ENCODE data around the gene RNF144B. TPM values are rescaled to one million over a fixed set of nuclear protein-coding genes. Genes with fewer than 3 reads are reported as not detected.

Gene RNF144B
- total and polyA plus RNA-seq, 9 of the 15 experiments (the other 6 are each of a cell fraction or from before 2014, with no cell fraction given), result 0.01 TPM; not detected in 8

GRCh38 chr6:18498408-18498807 is 111.3 kb downstream of the RNF144B start:
- DNase-seq (ENCODE audit: extremely low read depth in 1 of 4, low spot score in 3 of 4) (no peak), ATAC-seq (no peak), FAIRE-seq (no peak)
- TF ChIP-seq, protein P1, sequence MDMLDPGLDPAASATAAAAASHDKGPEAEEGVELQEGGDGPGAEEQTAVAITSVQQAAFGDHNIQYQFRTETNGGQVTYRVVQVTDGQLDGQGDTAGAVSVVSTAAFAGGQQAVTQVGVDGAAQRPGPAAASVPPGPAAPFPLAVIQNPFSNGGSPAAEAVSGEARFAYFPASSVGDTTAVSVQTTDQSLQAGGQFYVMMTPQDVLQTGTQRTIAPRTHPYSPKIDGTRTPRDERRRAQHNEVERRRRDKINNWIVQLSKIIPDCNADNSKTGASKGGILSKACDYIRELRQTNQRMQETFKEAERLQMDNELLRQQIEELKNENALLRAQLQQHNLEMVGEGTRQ (CRISPR knock-in tag; IDR thresholded peaks at IDR 0.05), result no peak
- BruUV-seq (replicated peaks), result no TSS peak
- Histone ChIP-seq H4K20me1 (replicated peaks; ENCODE audit: control insufficient read depth, insufficient read depth, low read length) (no peaks in the 10 kb centered on the region), H3K27me3 (ENCODE audit: control insufficient read depth in 2 of 2, insufficient read depth in 2 of 2, low read length in 2 of 2) (peaks cover 0 to 2% of the 10 kb centered on the region in 2 experiments; a peak in 1 of 5 replicates), H3K4me1 (replicated peaks in 1 of 2; ENCODE audit: control insufficient read depth in 2 of 2, insufficient read depth in 2 of 2, low read length in 2 of 2) (no peaks in the 10 kb centered on the region), H3K4me2 (ENCODE audit: insufficient read depth, low read length) (no peak overlapping the region), H3K79me2 (ENCODE audit: control insufficient read depth, insufficient read depth, low read length) (no peaks in the 10 kb centered on the region), H3K9ac (ENCODE audit: insufficient read depth in 1 of 2, low read depth in 2 of 2, low read length in 2 of 2) (no peak overlapping the region), H3K9me1 (ENCODE audit: control insufficient read depth, insufficient read depth, low read length) (no peaks in the 10 kb centered on the region), H3K9me3 (replicated peaks; ENCODE audit: control insufficient read depth, insufficient read depth, low read depth, low read length) (no peaks in the 10 kb centered on the region), H2AFZ (ENCODE audit: low read depth, low read length) (no peak overlapping the region), H3K4me3 (no peak overlapping the region), H3K36me3 (ENCODE audit: control insufficient read depth, insufficient read depth, low read length) (no peaks in the 10 kb centered on the region), H3K27ac (ENCODE audit: extremely low read depth, low read depth, low read length) (no peak overlapping the region)
- intact Hi-C loops (cut with micrococcal nuclease), result no loop called here
- in situ Hi-C loops (cut with MboI), result no loop called here
- POLR2A ChIA-PET, result no interaction called here
- WGBS (ENCODE audit: insufficient coverage, low coverage, missing lambda C conversion rate), result 3% methylated on average over 2 of the region's 2 CpGs
- CTCF ChIA-PET (ENCODE audit: low intra/inter-chr PET ratio), result no interaction called here

DNA sequence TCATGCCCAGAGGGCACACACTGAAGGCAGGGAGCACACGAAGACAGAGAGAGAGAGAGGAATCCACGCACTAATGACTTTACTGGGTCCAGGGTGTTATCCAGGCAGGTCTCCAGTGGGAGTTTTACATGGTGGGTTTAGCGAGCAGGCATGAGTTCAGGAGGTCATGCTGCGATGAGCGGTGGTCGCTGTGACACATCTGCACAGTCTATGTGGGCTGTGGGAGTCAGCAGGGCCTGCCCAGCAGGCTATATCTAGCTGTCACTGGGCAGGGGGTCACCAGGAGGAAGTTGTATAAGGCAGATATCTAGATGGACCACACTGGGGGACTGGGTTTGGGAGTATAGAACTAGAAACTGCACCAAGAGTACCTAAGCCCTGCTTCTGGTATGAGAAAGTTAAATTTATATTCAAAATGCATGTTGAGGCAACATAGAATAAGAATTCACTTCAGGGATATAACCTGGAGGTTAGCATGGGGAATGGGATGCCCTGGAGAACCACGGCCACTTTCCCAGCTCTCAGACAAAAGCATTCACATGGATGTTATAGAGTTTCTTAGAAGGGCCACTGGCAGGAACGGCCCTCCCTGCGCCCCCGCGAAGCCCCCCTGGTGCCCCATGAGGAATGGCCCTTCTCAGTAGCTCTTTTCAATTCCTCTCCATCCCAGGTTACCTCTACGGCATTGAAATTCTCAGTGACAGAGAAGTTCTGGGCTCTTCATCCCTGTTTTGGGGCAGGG is 113.9 kb downstream of the RNF144B start:
- ChIA-PET POLR2A (interaction anchor here (0.7 to 1.1 kb wide), 3 partner anchors 12 to 410 kb away, joined by 3 to 4 read pairs (median 4); no protein-coding TSS in a partner anchor), CTCF (ENCODE audit: low intra/inter-chr PET ratio) (interaction anchor here (0.5 kb wide), 1 partner anchor 180 kb away, joined by 3 read pairs; no protein-coding TSS in a partner anchor)
- in situ Hi-C loops (cut with MboI), result no loop called here
- DNase-seq (ENCODE audit: extremely low read depth in 1 of 4, low spot score in 3 of 4), result no peak
- Histone ChIP-seq H4K20me1 (replicated peaks; ENCODE audit: control insufficient read depth, insufficient read depth, low read length) (no peaks in the 10 kb centered on the region), H2AFZ (ENCODE audit: low read depth, low read length) (no peak overlapping the region), H3K79me2 (ENCODE audit: control insufficient read depth, insufficient read depth, low read length) (no peaks in the 10 kb centered on the region), H3K9me3 (replicated peaks; ENCODE audit: control insufficient read depth, insufficient read depth, low read depth, low read length) (no peaks in the 10 kb centered on the region), H3K9me1 (ENCODE audit: control insufficient read depth, insufficient read depth, low read length) (no peaks in the 10 kb centered on the region), H3K4me1 (replicated peaks in 1 of 2; ENCODE audit: control insufficient read depth in 2 of 2, insufficient read depth in 2 of 2, low read length in 2 of 2) (peaks cover 0 to 1% of the 10 kb centered on the region in 2 experiments; a peak in 1 of 5 replicates), H3K27ac (ENCODE audit: extremely low read depth, low read depth, low read length) (no peak overlapping the region), H3K36me3 (ENCODE audit: control insufficient read depth, insufficient read depth, low read length) (no peaks in the 10 kb centered on the region), H3K4me2 (ENCODE audit: insufficient read depth, low read length) (no peak overlapping the region), H3K9ac (ENCODE audit: insufficient read depth in 1 of 2, low read depth in 2 of 2, low read length in 2 of 2) (no peak overlapping the region), H3K27me3 (ENCODE audit: control insufficient read depth in 2 of 2, insufficient read depth in 2 of 2, low read length in 2 of 2) (peaks cover 0 to 2% of the 10 kb centered on the region in 2 experiments; a peak in 1 of 5 replicates), H3K4me3 (no peak overlapping the region)
- no peak for FAIRE-seq
- 4% methylated on average over 12 of the region's 12 CpGs for WGBS (ENCODE audit: insufficient coverage, low coverage, missing lambda C conversion rate)
- BruUV-seq (replicated peaks), result no TSS peak
- ATAC-seq, result no peak
- intact Hi-C loops (cut with micrococcal nuclease), result loop anchor here (5.0 to 10.0 kb wide), 3 partner anchors 696 to 1344 kb away; no protein-coding TSS in a partner anchor
- TF ChIP-seq GATA2 (CRISPR knock-in tag; IDR thresholded peaks at IDR 0.05) (no peak), POLR2G (IDR thresholded peaks at IDR 0.05; ENCODE audit: low read depth, low read length) (no peak), BCLAF1 (IDR thresholded peaks at IDR 0.05; ENCODE audit: borderline replicate concordance in 1 of 2, control insufficient read depth in 1 of 2, low read depth in 2 of 2, low read length in 1 of 2) (no peak), KLF13 (tag; IDR thresholded peaks at IDR 0.05; ENCODE audit: borderline replicate concordance, low read depth) (no peak)
- TF ChIP-seq, protein P2, sequence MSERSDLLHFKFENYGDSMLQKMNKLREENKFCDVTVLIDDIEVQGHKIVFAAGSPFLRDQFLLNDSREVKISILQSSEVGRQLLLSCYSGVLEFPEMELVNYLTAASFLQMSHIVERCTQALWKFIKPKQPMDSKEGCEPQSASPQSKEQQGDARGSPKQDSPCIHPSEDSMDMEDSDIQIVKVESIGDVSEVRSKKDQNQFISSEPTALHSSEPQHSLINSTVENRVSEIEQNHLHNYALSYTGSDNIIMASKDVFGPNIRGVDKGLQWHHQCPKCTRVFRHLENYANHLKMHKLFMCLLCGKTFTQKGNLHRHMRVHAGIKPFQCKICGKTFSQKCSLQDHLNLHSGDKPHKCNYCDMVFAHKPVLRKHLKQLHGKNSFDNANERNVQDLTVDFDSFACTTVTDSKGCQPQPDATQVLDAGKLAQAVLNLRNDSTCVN (CRISPR knock-in tag; IDR thresholded peaks at IDR 0.05), result no peak

Measured in K562 (cell line).